CD14-positive monocyte (primary cell): Measurements from ENCODE around the gene TTLL13. TPM values are rescaled to one million over a fixed set of nuclear protein-coding genes. Genes with fewer than 3 reads are reported as not detected.

Source experiments
- DNase-seq, 3 donors: peaks; one replicate each; pipeline ENCODE4 v3.0.0-alpha.2; 2011 to 2022
- H2AFZ ChIP-seq: 2 replicates; pipeline ENCODE4 v1.6.0; 2012; ENCODE audit warnings: mild to moderate bottlenecking, low read depth, low read length, inconsistent platforms; ENCODE audit not compliant: insufficient read depth, poor library complexity, severe bottlenecking
- H3K27ac ChIP-seq, 2 donors: 1 replicate in 1 of 2; 2 replicates in 1 of 2; pipeline ENCODE4 v1.5.1; 2012 to 2013; ENCODE audit warnings: low read length in 2 of 2, control low read depth in 1 of 2, inconsistent platforms in 1 of 2, low read depth in 1 of 2, mild to moderate bottlenecking in 1 of 2
- H3K27me3 ChIP-seq, 2 donors: one replicate each; pipeline versions ENCODE4 v1.6.0 to v1.6.1; 2011 to 2013; ENCODE audit warnings: low read length in 2 of 2; ENCODE audit not compliant: control insufficient read depth in 2 of 2, insufficient read depth in 2 of 2
- H3K36me3 ChIP-seq, 2 donors: replicated peaks in 1 of 2; 1 replicate in 1 of 2; 2 replicates in 1 of 2; pipeline versions ENCODE4 v1.5.1 to v1.6.1; 2012 to 2013; ENCODE audit warnings: low read length in 2 of 2, control low read depth in 1 of 2, inconsistent platforms in 1 of 2, mild to moderate bottlenecking in 1 of 2; ENCODE audit not compliant: insufficient read depth in 2 of 2, control insufficient read depth in 1 of 2
- H3K4me1 ChIP-seq, 2 donors: 1 replicate in 1 of 2; 2 replicates in 1 of 2; pipeline versions ENCODE4 v1.5.1 to v1.6.1; 2012 to 2013; ENCODE audit warnings: low read length in 2 of 2, control low read depth in 1 of 2, inconsistent platforms in 1 of 2, mild to moderate bottlenecking in 1 of 2, moderate library complexity in 1 of 2; ENCODE audit not compliant: insufficient read depth in 2 of 2, control insufficient read depth in 1 of 2
- H3K4me2 ChIP-seq: replicated peaks from 2 replicates; pipeline ENCODE3; 2012; ENCODE audit warnings: low read length, moderate library complexity, mild to moderate bottlenecking; ENCODE audit not compliant: poor library complexity, severe bottlenecking; ENCODE audit errors: extremely low read depth
- H3K4me3 ChIP-seq, 3 experiments: fragments of 200-600 bp in 1 of 3; sonication (generic) in 1 of 3; replicated peaks in 1 of 3; 1 replicate in 2 of 3; 2 replicates in 1 of 3; pipeline ENCODE4 v1.5.1; 2011 to 2013; ENCODE audit warnings: low read length in 3 of 3, mild to moderate bottlenecking in 3 of 3, control low read depth in 2 of 3, low read depth in 2 of 3, inconsistent platforms in 1 of 3, moderate library complexity in 1 of 3
- H3K79me2 ChIP-seq: 2 replicates; pipeline ENCODE4 v1.6.0; 2012; ENCODE audit warnings: mild to moderate bottlenecking, control low read depth, inconsistent platforms, low read length, moderate library complexity; ENCODE audit not compliant: insufficient read depth
- H3K9ac ChIP-seq: 2 replicates; pipeline ENCODE4 v1.6.0; 2017; ENCODE audit warnings: low read length, mild to moderate bottlenecking; ENCODE audit not compliant: insufficient read depth, poor library complexity, severe bottlenecking
- H3K9me3 ChIP-seq, 2 donors: replicated peaks in 1 of 2; 1 replicate in 1 of 2; 2 replicates in 1 of 2; pipeline versions ENCODE4 v1.5.1 to v1.6.1; 2012 to 2013; ENCODE audit warnings: low read length in 2 of 2, control low read depth in 1 of 2; ENCODE audit not compliant: control insufficient read depth in 1 of 2, insufficient read depth in 1 of 2
- H4K20me1 ChIP-seq: 2 replicates; pipeline ENCODE4 v1.6.0; 2012; ENCODE audit warnings: mild to moderate bottlenecking, low read length, control low read depth, moderate library complexity; ENCODE audit not compliant: insufficient read depth
- H3K27ac Mint-ChIP-seq, 7 donors: one replicate each; pipeline ENCODE4 v1.8.0; 2020; ENCODE audit warnings: mild to moderate bottlenecking in 7 of 7, mixed read lengths in 7 of 7, moderate library complexity in 6 of 7, inconsistent platforms in 2 of 7
- H3K27me3 Mint-ChIP-seq, 3 donors: one replicate each; pipeline ENCODE4 v1.8.0; 2021 to 2022; ENCODE audit warnings: low read depth in 3 of 3, mild to moderate bottlenecking in 3 of 3, mixed read lengths in 3 of 3, moderate library complexity in 3 of 3, inconsistent platforms in 1 of 3
- H3K36me3 Mint-ChIP-seq, 2 donors: one replicate each; pipeline ENCODE4 v1.8.0; 2020; ENCODE audit warnings: mixed read lengths in 2 of 2, inconsistent platforms in 1 of 2, mild to moderate bottlenecking in 1 of 2
- H3K4me1 Mint-ChIP-seq: one replicate; pipeline ENCODE4 v1.8.0; 2020; ENCODE audit warnings: mild to moderate bottlenecking, mixed read lengths
- H3K4me3 Mint-ChIP-seq, 2 donors: one replicate each; pipeline ENCODE4 v1.8.0; 2020; ENCODE audit warnings: mild to moderate bottlenecking in 2 of 2, mixed read lengths in 2 of 2, moderate library complexity in 1 of 2
- H3K9me3 Mint-ChIP-seq, 7 donors: one replicate each; pipeline ENCODE4 v1.8.0; 2020 to 2022; ENCODE audit warnings: mixed read lengths in 7 of 7, mild to moderate bottlenecking in 6 of 7, moderate library complexity in 6 of 7, inconsistent platforms in 2 of 7
- WGBS: methylation state at CpG from one replicate; pipeline ENCODE4 v1.1.5; 2013; ENCODE audit warnings: missing lambda C conversion rate; ENCODE audit not compliant: insufficient coverage; 5-methylcytosine and 5-hydroxymethylcytosine counted together
- intact Hi-C, 2 donors: fragments of 100-400 bp; cut with micrococcal nuclease; formaldehyde crosslinking; loops; one replicate each; pipeline versions ENCODE4 v1.15.0 to v1.15.1; 2023
- polyA plus RNA-seq, 3 donors: library from polyadenylated mRNA; depleted of rRNA in 1 of 3; unstranded in 2 of 3; stranded (reverse) in 1 of 3; fragments of 300-500 nt in 2 of 3; fragments of >200 nt in 1 of 3; fragmentation: Illumina TruSeq in 2 of 3; gene quantifications; 1 replicate in 2 of 3; 2 replicates in 1 of 3; pipeline ENCODE4 v1.2.3, GENCODE V29; 2012 to 2021
- TF ChIP-seq, protein P1 (sequence below): fragments of 200-600 bp; IDR thresholded peaks from one replicate; pipeline ENCODE4 v1.8.0; 2022; ENCODE audit warnings: antibody characterized with exemption, mild to moderate bottlenecking

Gene TTLL13
- polyA plus RNA-seq, 3 donors: 0.08 to 0.13 TPM; not detected in 1

DNA sequence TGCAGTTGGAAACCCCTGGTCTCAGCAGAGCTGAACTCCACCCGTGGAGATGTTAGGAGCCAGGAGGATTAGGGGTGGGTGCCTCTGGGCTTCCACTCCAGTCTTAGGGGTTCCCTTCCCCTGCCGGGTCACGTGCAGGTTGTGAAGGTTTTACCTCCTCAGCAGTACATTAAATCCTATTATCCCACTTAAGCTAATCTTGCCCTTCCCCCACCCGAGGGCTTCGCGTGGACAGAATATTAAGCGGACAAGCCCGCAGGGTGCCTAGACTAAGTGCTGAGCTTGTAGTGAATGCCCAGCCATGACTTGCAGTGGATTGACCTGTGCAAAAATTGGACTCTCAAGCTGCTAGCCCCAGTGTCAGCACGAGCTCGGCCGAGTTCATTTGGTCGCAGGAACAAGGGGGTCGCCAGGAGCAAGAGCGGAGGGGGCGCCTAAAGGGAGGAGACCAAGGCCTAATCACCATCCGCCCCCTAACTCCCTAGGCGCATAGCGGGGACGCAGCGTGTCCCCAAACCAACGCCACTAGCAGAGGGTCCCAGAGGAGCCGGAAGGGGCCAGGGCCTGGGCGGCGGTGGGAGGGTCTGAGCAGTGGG, 48.7 kb upstream of the TTLL13 start:
- H3K4me2 ChIP-seq: peak overlapping the region; percentile 97
- H3K27ac ChIP-seq: peak overlapping the region in 1 of 2 donors; percentile 63
- Mint-ChIP-seq H3K4me3 (peak overlapping the region; percentile 88 to 89), H3K27ac (peak overlapping the region in 6 of 7 donors; percentile 52 to 91 (median 80)), H3K4me1 (peaks cover 62% of the 10 kb centered on the region), H3K36me3 (peaks cover 31 to 54% of the 10 kb centered on the region in 2 donors), H3K9me3 (peaks cover 0 to 2% (median 0%) of the 10 kb centered on the region in 7 donors), H3K27me3 (peaks cover 3 to 9% (median 6%) of the 10 kb centered on the region in 3 donors)
- no peaks in the 10 kb centered on the region for H3K9me3 ChIP-seq
- intact Hi-C loops: no loop called here
- H3K9ac ChIP-seq: peak overlapping the region; percentile 67
- H3K4me3 ChIP-seq: peak overlapping the region; percentile 52 to 82 (median 52)
- H3K4me1 ChIP-seq: peaks cover 29 to 62% of the 10 kb centered on the region in 2 donors
- no peak for DNase-seq
- peaks cover 92% of the 10 kb centered on the region for H3K79me2 ChIP-seq
- TF ChIP-seq, protein P1, sequence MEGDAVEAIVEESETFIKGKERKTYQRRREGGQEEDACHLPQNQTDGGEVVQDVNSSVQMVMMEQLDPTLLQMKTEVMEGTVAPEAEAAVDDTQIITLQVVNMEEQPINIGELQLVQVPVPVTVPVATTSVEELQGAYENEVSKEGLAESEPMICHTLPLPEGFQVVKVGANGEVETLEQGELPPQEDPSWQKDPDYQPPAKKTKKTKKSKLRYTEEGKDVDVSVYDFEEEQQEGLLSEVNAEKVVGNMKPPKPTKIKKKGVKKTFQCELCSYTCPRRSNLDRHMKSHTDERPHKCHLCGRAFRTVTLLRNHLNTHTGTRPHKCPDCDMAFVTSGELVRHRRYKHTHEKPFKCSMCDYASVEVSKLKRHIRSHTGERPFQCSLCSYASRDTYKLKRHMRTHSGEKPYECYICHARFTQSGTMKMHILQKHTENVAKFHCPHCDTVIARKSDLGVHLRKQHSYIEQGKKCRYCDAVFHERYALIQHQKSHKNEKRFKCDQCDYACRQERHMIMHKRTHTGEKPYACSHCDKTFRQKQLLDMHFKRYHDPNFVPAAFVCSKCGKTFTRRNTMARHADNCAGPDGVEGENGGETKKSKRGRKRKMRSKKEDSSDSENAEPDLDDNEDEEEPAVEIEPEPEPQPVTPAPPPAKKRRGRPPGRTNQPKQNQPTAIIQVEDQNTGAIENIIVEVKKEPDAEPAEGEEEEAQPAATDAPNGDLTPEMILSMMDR: no peak
- H2AFZ ChIP-seq: peak overlapping the region; percentile 80
- peaks cover 0 to 5% of the 10 kb centered on the region in 2 donors for H3K27me3 ChIP-seq
- peaks cover 15 to 27% of the 10 kb centered on the region in 2 donors for H3K36me3 ChIP-seq
- H4K20me1 ChIP-seq: peaks cover 96% of the 10 kb centered on the region
- 14% methylated on average over 12 of the region's 24 CpGs for WGBS

DNA sequence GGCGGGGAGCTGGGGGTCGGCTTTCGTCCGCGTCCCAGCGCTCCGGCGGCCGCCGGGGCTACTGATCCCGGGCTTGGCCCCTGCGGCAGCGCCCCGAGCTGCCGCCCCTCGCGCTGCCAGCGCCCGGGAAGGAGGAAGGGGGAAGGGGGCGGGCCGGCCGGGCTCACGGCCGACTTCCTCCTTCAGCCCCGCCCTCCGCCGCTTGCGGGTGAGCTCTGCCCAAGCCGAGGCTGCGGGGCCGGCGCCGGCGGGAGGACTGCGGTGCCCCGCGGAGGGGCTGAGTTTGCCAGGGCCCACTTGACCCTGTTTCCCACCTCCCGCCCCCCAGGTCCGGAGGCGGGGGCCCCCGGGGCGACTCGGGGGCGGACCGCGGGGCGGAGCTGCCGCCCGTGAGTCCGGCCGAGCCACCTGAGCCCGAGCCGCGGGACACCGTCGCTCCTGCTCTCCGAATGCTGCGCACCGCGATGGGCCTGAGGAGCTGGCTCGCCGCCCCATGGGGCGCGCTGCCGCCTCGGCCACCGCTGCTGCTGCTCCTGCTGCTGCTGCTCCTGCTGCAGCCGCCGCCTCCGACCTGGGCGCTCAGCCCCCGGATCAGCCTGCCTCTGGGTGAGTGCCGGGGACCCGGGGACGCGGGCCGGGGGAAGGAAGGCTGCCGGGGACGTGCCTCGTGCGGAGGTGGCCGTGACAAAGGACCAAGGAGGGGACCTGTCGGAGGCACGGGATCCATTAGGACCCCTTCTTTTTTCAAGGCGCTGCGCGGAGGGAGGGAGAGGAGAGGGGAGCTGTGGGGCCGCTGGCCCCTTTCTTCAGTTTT, 48.0 kb upstream of the TTLL13 start, which contains the start of gene SEMA4B:
TSS of gene SEMA4B (plus strand) at position 201 of the 814 bp plus-strand sequence. CDS start at position 450, 249 bp downstream.
- H3K4me1 Mint-ChIP-seq: peaks cover 64% of the 10 kb centered on the region
- peak within 1 kb of the TSS; percentile 88 to 89 for H3K4me3 Mint-ChIP-seq
- H3K9ac ChIP-seq: peak within 1 kb of the TSS; percentile 67
- H3K27me3 ChIP-seq: peaks cover 0 to 5% of the 10 kb centered on the region in 2 donors
- no peaks in the 10 kb centered on the region for H3K9me3 ChIP-seq
- H2AFZ ChIP-seq: peak within 1 kb of the TSS; percentile 80
- peaks cover 37 to 55% of the 10 kb centered on the region in 2 donors for H3K36me3 Mint-ChIP-seq
- peak within 1 kb of the TSS; percentile 52 to 82 (median 52) for H3K4me3 ChIP-seq
- H3K27ac Mint-ChIP-seq: peak within 1 kb of the TSS; percentile 1 to 91 (median 75)
- H3K9me3 Mint-ChIP-seq: peaks cover 0 to 2% (median 0%) of the 10 kb centered on the region in 7 donors
- H3K4me1 ChIP-seq: peaks cover 34 to 64% of the 10 kb centered on the region in 2 donors
- intact Hi-C loops: no loop called here
- peak within 1 kb of the TSS; percentile 97 for H3K4me2 ChIP-seq
- WGBS: 0% methylated on average over 77 of the region's 88 CpGs
- H3K79me2 ChIP-seq: peaks cover 89% of the 10 kb centered on the region
- H3K27ac ChIP-seq: peak within 1 kb of the TSS in 1 of 2 donors; percentile 63
- H4K20me1 ChIP-seq: peaks cover 96% of the 10 kb centered on the region
- peak; percentile 64 to 81 (median 74) for DNase-seq
- H3K36me3 ChIP-seq: peaks cover 15 to 28% of the 10 kb centered on the region in 2 donors
- TF ChIP-seq, protein P1: no peak
- peaks cover 3 to 9% (median 6%) of the 10 kb centered on the region in 3 donors for H3K27me3 Mint-ChIP-seq
